Measurements from ENCODE around the gene CHN1. TPM values are rescaled to one million over a fixed set of nuclear protein-coding genes. Genes with fewer than 3 reads are reported as not detected.

The CHN1 gene
- total RNA-seq, 1 donor = 3.0 TPM

Other genes starting within 250 kb of the CHN1 start
- 0.21 TPM for gene CHRNA1, start 240.9 kb downstream of the CHN1 start, total RNA-seq
- 96.2 TPM for gene ATF2, start 162.8 kb upstream of the CHN1 start, total RNA-seq
- gene ATP5MC3, start 176.3 kb upstream of the CHN1 start, total RNA-seq = 58.2 TPM

Data from mononuclear cell (primary cell).